Nephron (organoid): Measurements from ENCODE around the gene APOBEC3H.

Source experiments
- H3K27ac Mint-ChIP-seq, 3 experiments: 2 replicates each; pipeline ENCODE4 v1.8.0; 2020; ENCODE audit warnings: mixed read lengths in 3 of 3, mild to moderate bottlenecking in 2 of 3, moderate library complexity in 1 of 3
- H3K27me3 Mint-ChIP-seq: 2 replicates; pipeline ENCODE4 v1.8.0; 2021; ENCODE audit warnings: low read depth, mild to moderate bottlenecking, moderate library complexity, mixed read lengths
- H3K36me3 Mint-ChIP-seq: 2 replicates; pipeline ENCODE4 v1.8.0; 2020; ENCODE audit warnings: low read depth, mixed read lengths
- H3K4me1 Mint-ChIP-seq: 2 replicates; pipeline ENCODE4 v1.8.0; 2020; ENCODE audit warnings: mixed read lengths
- H3K4me3 Mint-ChIP-seq, 3 experiments: 2 replicates each; pipeline ENCODE4 v1.8.0; 2020; ENCODE audit warnings: mild to moderate bottlenecking in 3 of 3, mixed read lengths in 3 of 3, moderate library complexity in 2 of 3
- H3K9me3 Mint-ChIP-seq: 2 replicates; pipeline ENCODE4 v1.8.0; 2020; ENCODE audit warnings: mixed read lengths
- TF ChIP-seq, protein P1 (sequence below), 3 experiments: fragments of 200-600 bp; sonication (generic); IDR thresholded peaks; one replicate each; pipeline ENCODE4 v1.5.0; 2021; ENCODE audit warnings: antibody characterized with exemption in 3 of 3; ENCODE audit not compliant: unreplicated experiment in 3 of 3

Gene APOBEC3H

GRCh38 chr22:39128508-39128907 lies 31.5 kb downstream of the APOBEC3H start:
- Mint-ChIP-seq H3K4me3 (no peak overlapping the region), H3K4me1 (peaks cover 11% of the 10 kb centered on the region), H3K27ac (no peak overlapping the region)

DNA sequence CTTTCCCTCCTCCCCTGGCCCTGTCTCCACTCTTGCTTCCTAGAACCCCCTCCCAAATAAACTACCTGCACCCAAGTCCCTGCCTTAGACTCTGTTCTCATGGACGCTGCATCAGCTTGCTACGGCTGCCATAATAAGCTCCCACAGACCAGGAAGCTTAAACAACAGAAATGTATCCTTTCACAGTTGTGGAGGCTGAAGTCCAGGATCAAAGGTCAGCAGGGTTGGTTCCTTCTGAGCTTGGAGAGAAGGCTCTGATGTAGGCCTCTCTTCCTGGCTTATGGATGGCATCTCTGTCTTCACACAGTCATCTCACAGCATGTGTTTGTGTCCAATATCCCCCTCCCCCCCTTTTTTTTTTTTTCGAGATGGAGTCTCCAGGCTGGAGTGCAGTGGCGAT lies 32.0 kb downstream of the APOBEC3H start:
- H3K36me3 Mint-ChIP-seq, result no peaks in the 10 kb centered on the region
- no peak overlapping the region for H3K4me3 Mint-ChIP-seq
- no peaks in the 10 kb centered on the region for H3K9me3 Mint-ChIP-seq
- H3K27me3 Mint-ChIP-seq, result peaks cover 12% of the 10 kb centered on the region
- H3K27ac Mint-ChIP-seq, result no peak overlapping the region
- H3K4me1 Mint-ChIP-seq, result peaks cover 11% of the 10 kb centered on the region
- TF ChIP-seq, protein P1, sequence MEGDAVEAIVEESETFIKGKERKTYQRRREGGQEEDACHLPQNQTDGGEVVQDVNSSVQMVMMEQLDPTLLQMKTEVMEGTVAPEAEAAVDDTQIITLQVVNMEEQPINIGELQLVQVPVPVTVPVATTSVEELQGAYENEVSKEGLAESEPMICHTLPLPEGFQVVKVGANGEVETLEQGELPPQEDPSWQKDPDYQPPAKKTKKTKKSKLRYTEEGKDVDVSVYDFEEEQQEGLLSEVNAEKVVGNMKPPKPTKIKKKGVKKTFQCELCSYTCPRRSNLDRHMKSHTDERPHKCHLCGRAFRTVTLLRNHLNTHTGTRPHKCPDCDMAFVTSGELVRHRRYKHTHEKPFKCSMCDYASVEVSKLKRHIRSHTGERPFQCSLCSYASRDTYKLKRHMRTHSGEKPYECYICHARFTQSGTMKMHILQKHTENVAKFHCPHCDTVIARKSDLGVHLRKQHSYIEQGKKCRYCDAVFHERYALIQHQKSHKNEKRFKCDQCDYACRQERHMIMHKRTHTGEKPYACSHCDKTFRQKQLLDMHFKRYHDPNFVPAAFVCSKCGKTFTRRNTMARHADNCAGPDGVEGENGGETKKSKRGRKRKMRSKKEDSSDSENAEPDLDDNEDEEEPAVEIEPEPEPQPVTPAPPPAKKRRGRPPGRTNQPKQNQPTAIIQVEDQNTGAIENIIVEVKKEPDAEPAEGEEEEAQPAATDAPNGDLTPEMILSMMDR (IDR thresholded peaks at IDR 0.05; ENCODE audit: unreplicated experiment in 3 of 3), result no peak

More at GRCh38 chr22:39128508-39128907, 31.5 kb downstream of the APOBEC3H start:
- peaks cover 12% of the 10 kb centered on the region for H3K27me3 Mint-ChIP-seq
- no peaks in the 10 kb centered on the region for H3K36me3 Mint-ChIP-seq
- no peaks in the 10 kb centered on the region for H3K9me3 Mint-ChIP-seq
- TF ChIP-seq, protein P1 (IDR thresholded peaks at IDR 0.05; ENCODE audit: unreplicated experiment in 3 of 3), result no peak

- Mint-ChIP-seq H3K9me3 (no peaks in the 10 kb centered on the region), H3K36me3 (no peaks in the 10 kb centered on the region), H3K27ac (no peak overlapping the region), H3K4me1 (peaks cover 8% of the 10 kb centered on the region), H3K27me3 (peaks cover 12% of the 10 kb centered on the region), H3K4me3 (no peak overlapping the region)
- TF ChIP-seq, protein P1 (IDR thresholded peaks at IDR 0.05; ENCODE audit: unreplicated experiment in 3 of 3), result no peak
These were observed 32.7 kb downstream of the APOBEC3H start for GRCh38 chr22:39129746-39130145.

- Mint-ChIP-seq H3K9me3 (no peaks in the 10 kb centered on the region), H3K27ac (no peak overlapping the region)
These were observed 33.2 kb downstream of the APOBEC3H start for GRCh38 chr22:39130152-39130704.

DNA sequence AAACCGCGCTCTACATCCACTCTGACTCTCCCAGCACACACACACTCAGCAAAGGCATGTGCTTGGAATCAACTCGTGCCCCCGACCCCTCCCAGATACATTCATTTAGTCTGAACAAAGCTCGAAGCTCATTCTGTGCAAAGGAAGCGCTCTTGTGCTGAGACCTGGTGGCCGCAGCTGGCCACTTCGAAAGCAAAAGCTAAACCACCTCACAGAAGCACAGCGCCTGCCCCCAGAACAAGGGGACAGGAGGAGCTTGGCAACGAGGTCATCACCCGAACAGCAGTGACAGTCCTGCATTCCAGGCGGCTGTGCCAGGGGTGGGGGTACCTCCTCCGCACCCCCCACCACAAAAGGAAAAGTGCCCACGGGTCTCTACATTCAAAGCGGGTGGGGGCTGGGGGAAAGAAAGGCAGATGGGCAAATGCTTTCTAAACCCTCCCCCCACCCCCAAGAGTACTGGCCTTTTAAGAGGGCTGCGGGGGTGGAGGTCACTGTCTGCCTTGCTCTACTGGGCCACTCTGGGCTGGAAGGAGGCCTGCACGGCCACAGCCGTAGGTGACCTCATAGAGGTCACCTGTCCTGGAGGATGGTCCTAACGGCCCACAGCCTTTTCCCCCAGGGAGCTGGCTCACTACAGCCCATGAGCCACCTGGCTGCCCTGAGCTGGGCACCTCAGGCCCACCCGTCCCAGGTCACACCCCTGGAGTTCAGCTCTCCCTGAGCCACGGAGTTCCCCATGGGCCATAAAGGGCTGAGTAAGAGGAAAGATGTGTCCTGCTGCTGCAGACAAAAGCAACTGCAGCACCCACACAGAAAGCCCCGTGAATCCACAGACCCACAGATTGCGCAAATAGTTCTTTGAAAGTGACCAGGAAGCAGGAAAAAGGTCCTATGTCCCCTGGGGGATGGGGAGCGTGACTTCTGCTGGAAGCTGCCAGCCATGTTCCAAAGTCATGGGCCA lies 34.1 kb downstream of the APOBEC3H start:
- H3K4me1 Mint-ChIP-seq, result peaks cover 8% of the 10 kb centered on the region
- TF ChIP-seq, protein P1 (IDR thresholded peaks at IDR 0.05; ENCODE audit: unreplicated experiment in 3 of 3), result no peak
- no peaks in the 10 kb centered on the region for H3K36me3 Mint-ChIP-seq
- peaks cover 12% of the 10 kb centered on the region for H3K27me3 Mint-ChIP-seq
- no peak overlapping the region for H3K4me3 Mint-ChIP-seq
- peak overlapping the region in 1 of 3 experiments; percentile 0 for H3K27ac Mint-ChIP-seq
- H3K9me3 Mint-ChIP-seq, result no peaks in the 10 kb centered on the region

More at GRCh38 chr22:39130152-39130704, 33.2 kb downstream of the APOBEC3H start:
- Mint-ChIP-seq H3K27me3 (peaks cover 12% of the 10 kb centered on the region), H3K36me3 (no peaks in the 10 kb centered on the region), H3K4me3 (no peak overlapping the region), H3K4me1 (peaks cover 8% of the 10 kb centered on the region)
- TF ChIP-seq, protein P1 (IDR thresholded peaks at IDR 0.05; ENCODE audit: unreplicated experiment in 3 of 3), result no peak
